GM23338 (cell line): Measurements from ENCODE around the gene GABRB3. TPM values are rescaled to one million over a fixed set of nuclear protein-coding genes. Genes with fewer than 3 reads are reported as not detected.

ENCODE experiments used
- ATAC-seq: fragments of 200-7000 bp; cut with Tn5 transposase; 3 replicates; pipeline ENCODE4 v1.9.1; 2020
- DNase-seq: peaks from one replicate; pipeline ENCODE4 v3.0.0-alpha.2; 2015; ENCODE audit warnings: low spot score
- H2AFZ ChIP-seq: fragments of 200-600 bp; sonication (generic); 2 replicates; pipeline ENCODE4 v1.8.0; 2016; ENCODE audit warnings: antibody characterized with exemption, mild to moderate bottlenecking, moderate library complexity
- H3F3A ChIP-seq: fragments of 200-600 bp; sonication (generic); replicated peaks from 2 replicates; pipeline ENCODE4 v1.8.0; 2017; ENCODE audit warnings: antibody characterized with exemption, mixed run types, low read depth
- H3K27ac ChIP-seq: fragments of 200-600 bp; sonication (generic); 2 replicates; pipeline ENCODE4 v1.6.1; 2016; ENCODE audit warnings: low read depth
- H3K27me3 ChIP-seq: fragments of 200-600 bp; sonication (generic); 2 replicates; pipeline ENCODE4 v1.8.0; 2016; ENCODE audit warnings: mild to moderate bottlenecking, mixed run types, moderate library complexity; ENCODE audit not compliant: insufficient read depth
- H3K36me3 ChIP-seq: fragments of 200-600 bp; sonication (generic); 2 replicates; pipeline ENCODE4 v1.8.0; 2016; ENCODE audit warnings: mild to moderate bottlenecking; ENCODE audit not compliant: insufficient read depth
- H3K4me1 ChIP-seq: fragments of 200-600 bp; sonication (generic); 2 replicates; pipeline ENCODE4 v1.8.0; 2016; ENCODE audit warnings: mild to moderate bottlenecking, moderate library complexity; ENCODE audit not compliant: insufficient read depth
- H3K4me2 ChIP-seq: fragments of 200-600 bp; sonication (generic); 2 replicates; pipeline ENCODE4 v1.7.1; 2017; ENCODE audit warnings: mixed run types
- H3K4me3 ChIP-seq: fragments of 200-600 bp; sonication (generic); 2 replicates; pipeline ENCODE4 v1.6.1; 2016; ENCODE audit warnings: mixed run types
- H3K79me2 ChIP-seq: fragments of 200-600 bp; sonication (generic); replicated peaks from 2 replicates; pipeline ENCODE4 v1.8.0; 2017; ENCODE audit warnings: mild to moderate bottlenecking; ENCODE audit not compliant: insufficient read depth
- H3K9me2 ChIP-seq: fragments of 200-600 bp; sonication (generic); 2 replicates; pipeline ENCODE4 v1.8.0; 2017; ENCODE audit not compliant: insufficient read depth
- H4K20me1 ChIP-seq: fragments of 200-600 bp; sonication (generic); replicated peaks from 2 replicates; pipeline ENCODE4 v1.8.0; 2017; ENCODE audit warnings: mild to moderate bottlenecking; ENCODE audit not compliant: insufficient read depth
- H3K27ac Mint-ChIP-seq: 2 replicates; pipeline ENCODE4 v1.8.0; 2020; ENCODE audit warnings: inconsistent platforms, mild to moderate bottlenecking, moderate library complexity, mixed read lengths
- H3K27me3 Mint-ChIP-seq: 3 replicates; pipeline ENCODE4 v1.8.0; 2022; ENCODE audit warnings: low read depth, mild to moderate bottlenecking, moderate library complexity, mixed read lengths, inconsistent platforms; ENCODE audit not compliant: insufficient read depth, poor library complexity
- H3K36me3 Mint-ChIP-seq: 3 replicates; pipeline ENCODE4 v1.8.0; 2021; ENCODE audit warnings: low read depth, mild to moderate bottlenecking, inconsistent platforms, moderate library complexity, mixed read lengths
- H3K4me1 Mint-ChIP-seq: 3 replicates; pipeline ENCODE4 v1.8.0; 2020; ENCODE audit warnings: mild to moderate bottlenecking, inconsistent platforms, mixed read lengths
- H3K4me3 Mint-ChIP-seq: 3 replicates; pipeline ENCODE4 v1.8.0; 2021; ENCODE audit warnings: moderate library complexity, mild to moderate bottlenecking, inconsistent platforms, mixed read lengths
- H3K9me3 Mint-ChIP-seq: 3 replicates; pipeline ENCODE4 v1.8.0; 2020; ENCODE audit warnings: moderate library complexity, mild to moderate bottlenecking, inconsistent platforms, mixed read lengths
- CTCF ChIP-seq, 2 experiments: fragments of 200-600 bp in 1 of 2; sonication (generic) in 1 of 2; conservative IDR thresholded peaks; 2 replicates each; pipeline versions ENCODE4 v1.5.1 to v1.6.1; 2016 to 2017; ENCODE audit warnings: antibody characterized with exemption in 2 of 2, low read depth in 2 of 2, mild to moderate bottlenecking in 2 of 2, moderate library complexity in 1 of 2
- ETS1 ChIP-seq: IDR thresholded peaks from 2 replicates; pipeline ENCODE4 v1.6.1; 2016; ENCODE audit warnings: antibody characterized with exemption
- EZH2 ChIP-seq: fragments of 200-600 bp; sonication (generic); IDR thresholded peaks from one replicate; pipeline ENCODE4 v1.8.0; 2017; ENCODE audit warnings: antibody characterized with exemption, mild to moderate bottlenecking, low read depth; ENCODE audit not compliant: unreplicated experiment
- NANOG ChIP-seq: IDR thresholded peaks from 2 replicates; pipeline ENCODE4 v1.6.1; 2016; ENCODE audit warnings: antibody characterized with exemption, borderline replicate concordance
- POLR2AphosphoS5 ChIP-seq: IDR thresholded peaks from 2 replicates; pipeline ENCODE4 v1.6.1; 2016; ENCODE audit warnings: antibody characterized with exemption, low read depth
- REST ChIP-seq: IDR thresholded peaks from one replicate; pipeline ENCODE4 v1.6.1; 2018; ENCODE audit warnings: antibody characterized with exemption; ENCODE audit not compliant: unreplicated experiment
- STAT1 ChIP-seq: IDR thresholded peaks from one replicate; pipeline ENCODE4 v1.6.1; 2016; ENCODE audit warnings: antibody characterized with exemption; ENCODE audit not compliant: unreplicated experiment
- ZNF114 ChIP-seq: fragments of 250-450 bp; sonication (Bioruptor Pico); IDR thresholded peaks from 2 replicates; pipeline ENCODE4 v1.5.0; 2020; ENCODE audit warnings: mild to moderate bottlenecking, moderate library complexity
- ZNF331 ChIP-seq: fragments of 250-450 bp; sonication (Bioruptor Pico); IDR thresholded peaks from 2 replicates; pipeline ENCODE4 v1.5.0; 2020; ENCODE audit warnings: low read depth, mild to moderate bottlenecking, moderate library complexity
- polyA plus RNA-seq: library from polyadenylated mRNA; unstranded; fragments of >200 nt; fragmentation: Nextera tagmentation; extraction: Ambion mirVana; gene quantifications from 2 replicates; pipeline ENCODE4 v1.2.1, GENCODE V29; 2016
- total RNA-seq: library from RNA; depleted of rRNA; stranded (reverse); fragments of >200 nt; shearing (Covaris generic); gene quantifications from 2 replicates; pipeline ENCODE4 v1.2.3, GENCODE V29; 2014

The GABRB3 gene
- total and polyA plus RNA-seq, 2 experiments from 2014 or later, result 56.5 to 131 TPM

GRCh38 chr15:26771168-26771567 is 1.7 kb downstream of the GABRB3 start:
- no peak for TF ChIP-seq EZH2
- TF ChIP-seq ZNF114, result no peak
- Histone ChIP-seq H3K9me2 (no peaks in the 10 kb centered on the region), H3K27me3 (no peaks in the 10 kb centered on the region), H3K4me2 (peak overlapping the region; percentile 90), H3K27ac (no peak overlapping the region), H2AFZ (no peak overlapping the region), H3K4me3 (peak overlapping the region; percentile 74), H3F3A (no peaks in the 10 kb centered on the region), H3K4me1 (peaks cover 61% of the 10 kb centered on the region), H3K79me2 (peaks cover 57% of the 10 kb centered on the region), H4K20me1 (no peaks in the 10 kb centered on the region), H3K36me3 (0 out of 2 replicates have a peak, but pooled peaks cover 2% of the 10 kb centered on the region)
- peak overlapping the region; percentile 87 for H3K4me3 Mint-ChIP-seq
- peaks cover 30% of the 10 kb centered on the region for H3K36me3 Mint-ChIP-seq
- ATAC-seq (no peak), DNase-seq (peak; percentile 52)
- H3K4me1 Mint-ChIP-seq, result peaks cover 71% of the 10 kb centered on the region
- no peaks in the 10 kb centered on the region; the same call in 2 of the 3 replicates for H3K9me3 Mint-ChIP-seq
- peak overlapping the region; percentile 88 for H3K27ac Mint-ChIP-seq
- H3K27me3 Mint-ChIP-seq, result peaks cover 15% of the 10 kb centered on the region

GRCh38 chr15:26767169-26767670 is 5.6 kb downstream of the GABRB3 start:
- H3K4me1 Mint-ChIP-seq, result peaks cover 77% of the 10 kb centered on the region
- Histone ChIP-seq H4K20me1 (no peaks in the 10 kb centered on the region), H3F3A (peaks cover 10% of the 10 kb centered on the region), H3K27me3 (no peaks in the 10 kb centered on the region), H3K9me2 (no peaks in the 10 kb centered on the region), H3K4me3 (peak overlapping the region; percentile 39), H3K36me3 (0 out of 2 replicates have a peak, but pooled peaks cover 2% of the 10 kb centered on the region), H3K4me2 (peak overlapping the region; percentile 90), H3K27ac (peak overlapping the region; percentile 98), H3K4me1 (peaks cover 70% of the 10 kb centered on the region), H3K79me2 (peaks cover 74% of the 10 kb centered on the region), H2AFZ (no peak overlapping the region)
- DNase-seq, result peak; percentile 92
- peak overlapping the region; percentile 67 for H3K4me3 Mint-ChIP-seq
- ATAC-seq, result peak; percentile 59
- H3K27ac Mint-ChIP-seq, result peak overlapping the region; percentile 97
- H3K9me3 Mint-ChIP-seq, result no peaks in the 10 kb centered on the region
- H3K27me3 Mint-ChIP-seq, result peaks cover 20% of the 10 kb centered on the region
- peaks cover 50% of the 10 kb centered on the region for H3K36me3 Mint-ChIP-seq
- TF ChIP-seq EZH2, result no peak
- no peak for TF ChIP-seq ZNF331 (CRISPR knock-in tag)
- peak; percentile 57; the same call in 1 of the 2 replicates for TF ChIP-seq ETS1
- TF ChIP-seq REST, result no peak
- peak; percentile 58 for TF ChIP-seq POLR2AphosphoS5
- TF ChIP-seq STAT1, result no peak
- TF ChIP-seq NANOG, result peak; percentile 86
- no peak for TF ChIP-seq CTCF (conservative IDR thresholded peaks at IDR 0.05; ENCODE audit: low read depth in 2 of 2)
